ENCODE measurements around the gene LAMTOR5. TPM values are rescaled to one million over a fixed set of nuclear protein-coding genes. Genes with fewer than 3 reads are reported as not detected.

Gene LAMTOR5
- polyA plus RNA-seq, 1 of the 3 experiments (the other 2 are of a cell fraction), result 442 TPM

- 100% methylated on average over 1 of the region's 1 CpG for WGBS (ENCODE audit: low lambda C conversion rate)
- Histone ChIP-seq H3K36me3 (replicated peaks in 1 of 2; ENCODE audit: control insufficient read depth in 1 of 2, insufficient read depth in 2 of 2, low read length in 1 of 2) (peaks cover 2 to 6% of the 10 kb centered on the region in 2 experiments), H3F3A (replicated peaks; ENCODE audit: insufficient read depth) (peaks cover 4% of the 10 kb centered on the region), H3K9me2 (no peaks in the 10 kb centered on the region), H3K4me3 (ENCODE audit: low read depth in 2 of 2, low read length in 1 of 2) (no peak overlapping the region), H3K9me3 (no peaks in the 10 kb centered on the region), H4K20me1 (ENCODE audit: insufficient read depth) (no peaks in the 10 kb centered on the region), H3K4me1 (ENCODE audit: control insufficient read depth in 1 of 2, insufficient read depth in 2 of 2, low read depth in 1 of 2, low read length in 1 of 2) (peaks cover 5 to 6% of the 10 kb centered on the region in 2 experiments; a peak in 1 of 4 replicates), H3K27me3 (ENCODE audit: insufficient read depth) (no peaks in the 10 kb centered on the region), H3K27ac (ENCODE audit: low read depth in 2 of 2, low read length in 1 of 2) (no peak overlapping the region), H3K4me2 (no peak overlapping the region), H2AFZ (ENCODE audit: low read depth) (no peak overlapping the region), H3K9ac (no peak overlapping the region), H3K79me2 (ENCODE audit: insufficient read depth) (no peaks in the 10 kb centered on the region)
- DNase-seq, result no peak
- ChIA-PET POLR2A (interaction anchor here (0.6 kb wide), 1 partner anchor 12 kb away, joined by 4 read pairs; no protein-coding TSS in a partner anchor), CTCF (interaction anchor here (0.9 to 1.7 kb wide), 3 partner anchors 49 to 190 kb away, joined by 3 to 8 read pairs (median 3); partner anchors contain the start of gene RBM15)
- TF ChIP-seq CHD2 (IDR thresholded peaks at IDR 0.05; ENCODE audit: low read length, partially characterized antibody), result no peak
- no peak for TF ChIP-seq TEAD4 (IDR thresholded peaks at IDR 0.05; ENCODE audit: borderline replicate concordance, insufficient read depth)
- no peak for TF ChIP-seq FOSL2 (IDR thresholded peaks at IDR 0.05; ENCODE audit: borderline replicate concordance, low read depth)
- TF ChIP-seq SMC3 (IDR thresholded peaks at IDR 0.05; ENCODE audit: low read depth, low read length), result no peak
- TF ChIP-seq GABPA (IDR thresholded peaks at IDR 0.05; ENCODE audit: low read depth), result no peak
- TF ChIP-seq, protein P1, sequence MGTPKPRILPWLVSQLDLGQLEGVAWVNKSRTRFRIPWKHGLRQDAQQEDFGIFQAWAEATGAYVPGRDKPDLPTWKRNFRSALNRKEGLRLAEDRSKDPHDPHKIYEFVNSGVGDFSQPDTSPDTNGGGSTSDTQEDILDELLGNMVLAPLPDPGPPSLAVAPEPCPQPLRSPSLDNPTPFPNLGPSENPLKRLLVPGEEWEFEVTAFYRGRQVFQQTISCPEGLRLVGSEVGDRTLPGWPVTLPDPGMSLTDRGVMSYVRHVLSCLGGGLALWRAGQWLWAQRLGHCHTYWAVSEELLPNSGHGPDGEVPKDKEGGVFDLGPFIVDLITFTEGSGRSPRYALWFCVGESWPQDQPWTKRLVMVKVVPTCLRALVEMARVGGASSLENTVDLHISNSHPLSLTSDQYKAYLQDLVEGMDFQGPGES (IDR thresholded peaks at IDR 0.05; ENCODE audit: low read depth, low read length), result no peak
- TF ChIP-seq EZH2phosphoT487 (IDR thresholded peaks at IDR 0.05; ENCODE audit: borderline replicate concordance, low read depth), result no peak
- no peak for TF ChIP-seq RXRA (IDR thresholded peaks at IDR 0.05; ENCODE audit: borderline replicate concordance, low read depth)
Measured at GRCh38 chr1:110387048-110387754, 20.3 kb downstream of the LAMTOR5 start.

DNA sequence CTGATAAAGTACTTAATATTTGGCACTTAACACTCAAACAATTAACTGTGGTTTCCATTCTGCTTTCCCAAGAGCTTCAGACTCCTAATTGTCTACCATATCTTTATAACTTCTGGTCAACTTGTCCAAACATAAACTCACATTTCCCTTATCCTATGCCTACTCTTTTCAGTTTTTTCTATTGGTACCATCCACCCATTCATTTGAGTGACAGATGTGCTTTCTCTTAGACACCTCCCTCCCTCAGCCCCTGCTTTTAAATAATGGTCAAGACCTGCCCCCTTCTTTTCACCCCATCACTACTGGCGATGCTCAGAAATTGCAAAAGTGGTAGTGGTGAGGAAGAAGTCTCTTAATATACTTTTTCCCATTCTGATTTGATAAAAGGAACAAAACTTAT lies 22.1 kb downstream of the LAMTOR5 start:
- Histone ChIP-seq H3K4me1 (ENCODE audit: control insufficient read depth in 1 of 2, insufficient read depth in 2 of 2, low read depth in 1 of 2, low read length in 1 of 2) (no peaks in the 10 kb centered on the region; a peak in 1 of 4 replicates), H3F3A (replicated peaks; ENCODE audit: insufficient read depth) (no peaks in the 10 kb centered on the region), H3K27me3 (ENCODE audit: insufficient read depth) (no peaks in the 10 kb centered on the region), H3K9ac (no peak overlapping the region), H3K4me2 (no peak overlapping the region), H2AFZ (ENCODE audit: low read depth) (no peak overlapping the region), H3K4me3 (ENCODE audit: low read depth in 2 of 2, low read length in 1 of 2) (no peak overlapping the region), H3K9me3 (no peaks in the 10 kb centered on the region), H3K27ac (ENCODE audit: low read depth in 2 of 2, low read length in 1 of 2) (no peak overlapping the region), H4K20me1 (ENCODE audit: insufficient read depth) (no peaks in the 10 kb centered on the region), H3K79me2 (ENCODE audit: insufficient read depth) (no peaks in the 10 kb centered on the region), H3K36me3 (replicated peaks in 1 of 2; ENCODE audit: control insufficient read depth in 1 of 2, insufficient read depth in 2 of 2, low read length in 1 of 2) (peaks cover 7 to 18% of the 10 kb centered on the region in 2 experiments), H3K9me2 (no peaks in the 10 kb centered on the region)
- WGBS (ENCODE audit: low lambda C conversion rate), result 96% methylated on average over 1 of the region's 1 CpG
- ChIA-PET CTCF (interaction anchor here (1.4 kb wide), 1 partner anchor 27 kb away, joined by 3 read pairs; no protein-coding TSS in a partner anchor), POLR2A (no interaction called here)
- DNase-seq, result no peak
- TF ChIP-seq FOSL2 (IDR thresholded peaks at IDR 0.05; ENCODE audit: borderline replicate concordance, low read depth), result no peak
- no peak for TF ChIP-seq NFIC (IDR thresholded peaks at IDR 0.05; ENCODE audit: borderline replicate concordance)
- no peak for TF ChIP-seq EP300 (IDR thresholded peaks at IDR 0.05; ENCODE audit: borderline replicate concordance in 1 of 2, low read depth in 1 of 2, low read length in 1 of 2)
- no peak for TF ChIP-seq TAF1 (IDR thresholded peaks at IDR 0.05; ENCODE audit: borderline replicate concordance, low read depth, low read length)
- no peak for TF ChIP-seq USF2 (IDR thresholded peaks at IDR 0.05; ENCODE audit: borderline replicate concordance, low read depth, low read length)
- no peak for TF ChIP-seq JUND (IDR thresholded peaks at IDR 0.05)
- no peak for TF ChIP-seq SIN3A (IDR thresholded peaks at IDR 0.05; ENCODE audit: borderline replicate concordance, low read depth, low read length)
- no peak for TF ChIP-seq EZH2phosphoT487 (IDR thresholded peaks at IDR 0.05; ENCODE audit: borderline replicate concordance, low read depth)
- TF ChIP-seq RFX5 (IDR thresholded peaks at IDR 0.05; ENCODE audit: low read length), result no peak
- TF ChIP-seq MEF2A (IDR thresholded peaks at IDR 0.05; ENCODE audit: borderline replicate concordance, low read depth), result no peak
- TF ChIP-seq GATA2 (CRISPR knock-in tag; IDR thresholded peaks at IDR 0.05), result no peak
- no peak for TF ChIP-seq RXRA (IDR thresholded peaks at IDR 0.05; ENCODE audit: borderline replicate concordance, low read depth)
- TF ChIP-seq, protein P2, sequence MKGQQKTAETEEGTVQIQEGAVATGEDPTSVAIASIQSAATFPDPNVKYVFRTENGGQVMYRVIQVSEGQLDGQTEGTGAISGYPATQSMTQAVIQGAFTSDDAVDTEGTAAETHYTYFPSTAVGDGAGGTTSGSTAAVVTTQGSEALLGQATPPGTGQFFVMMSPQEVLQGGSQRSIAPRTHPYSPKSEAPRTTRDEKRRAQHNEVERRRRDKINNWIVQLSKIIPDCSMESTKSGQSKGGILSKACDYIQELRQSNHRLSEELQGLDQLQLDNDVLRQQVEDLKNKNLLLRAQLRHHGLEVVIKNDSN (IDR thresholded peaks at IDR 0.05; ENCODE audit: borderline replicate concordance, low read depth), result no peak
- no peak for TF ChIP-seq RCOR1 (IDR thresholded peaks at IDR 0.05; ENCODE audit: low read length)
- no peak for TF ChIP-seq SMC3 (IDR thresholded peaks at IDR 0.05; ENCODE audit: low read depth, low read length)
- no peak for TF ChIP-seq MXI1 (IDR thresholded peaks at IDR 0.05; ENCODE audit: low read depth, low read length)
